Stomach (tissue), 4 donors: ENCODE measurements around the gene DHCR7.

Source experiments
- EP300 ChIP-seq: sonication (generic); formaldehyde crosslinking; IDR thresholded peaks from one replicate; pipeline ENCODE4 v1.6.1; 2017; ENCODE audit warnings: antibody characterized with exemption
- TF ChIP-seq, protein P1 (sequence below), 7 experiments: fragments of 450-650 bp in 4 of 7; fragments of 200-600 bp in 3 of 7; sonication (generic) in 3 of 7; IDR thresholded peaks; one replicate each; pipeline ENCODE4 v1.5.1; 2016 to 2019; ENCODE audit warnings: antibody characterized with exemption in 7 of 7, control low read depth in 2 of 7, mild to moderate bottlenecking in 1 of 7

- TF ChIP-seq, protein P1, sequence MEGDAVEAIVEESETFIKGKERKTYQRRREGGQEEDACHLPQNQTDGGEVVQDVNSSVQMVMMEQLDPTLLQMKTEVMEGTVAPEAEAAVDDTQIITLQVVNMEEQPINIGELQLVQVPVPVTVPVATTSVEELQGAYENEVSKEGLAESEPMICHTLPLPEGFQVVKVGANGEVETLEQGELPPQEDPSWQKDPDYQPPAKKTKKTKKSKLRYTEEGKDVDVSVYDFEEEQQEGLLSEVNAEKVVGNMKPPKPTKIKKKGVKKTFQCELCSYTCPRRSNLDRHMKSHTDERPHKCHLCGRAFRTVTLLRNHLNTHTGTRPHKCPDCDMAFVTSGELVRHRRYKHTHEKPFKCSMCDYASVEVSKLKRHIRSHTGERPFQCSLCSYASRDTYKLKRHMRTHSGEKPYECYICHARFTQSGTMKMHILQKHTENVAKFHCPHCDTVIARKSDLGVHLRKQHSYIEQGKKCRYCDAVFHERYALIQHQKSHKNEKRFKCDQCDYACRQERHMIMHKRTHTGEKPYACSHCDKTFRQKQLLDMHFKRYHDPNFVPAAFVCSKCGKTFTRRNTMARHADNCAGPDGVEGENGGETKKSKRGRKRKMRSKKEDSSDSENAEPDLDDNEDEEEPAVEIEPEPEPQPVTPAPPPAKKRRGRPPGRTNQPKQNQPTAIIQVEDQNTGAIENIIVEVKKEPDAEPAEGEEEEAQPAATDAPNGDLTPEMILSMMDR (IDR thresholded peaks at IDR 0.05), result no peak
- no peak for TF ChIP-seq EP300
Measured at GRCh38 chr11:71443736-71444445, 4.3 kb downstream of the DHCR7 start.
